Measurements from ENCODE around the gene VPS8.
A peak's percentile ranks its signal among the peaks of the same experiment; 100 is the strongest.

VPS8 gene

DNA sequence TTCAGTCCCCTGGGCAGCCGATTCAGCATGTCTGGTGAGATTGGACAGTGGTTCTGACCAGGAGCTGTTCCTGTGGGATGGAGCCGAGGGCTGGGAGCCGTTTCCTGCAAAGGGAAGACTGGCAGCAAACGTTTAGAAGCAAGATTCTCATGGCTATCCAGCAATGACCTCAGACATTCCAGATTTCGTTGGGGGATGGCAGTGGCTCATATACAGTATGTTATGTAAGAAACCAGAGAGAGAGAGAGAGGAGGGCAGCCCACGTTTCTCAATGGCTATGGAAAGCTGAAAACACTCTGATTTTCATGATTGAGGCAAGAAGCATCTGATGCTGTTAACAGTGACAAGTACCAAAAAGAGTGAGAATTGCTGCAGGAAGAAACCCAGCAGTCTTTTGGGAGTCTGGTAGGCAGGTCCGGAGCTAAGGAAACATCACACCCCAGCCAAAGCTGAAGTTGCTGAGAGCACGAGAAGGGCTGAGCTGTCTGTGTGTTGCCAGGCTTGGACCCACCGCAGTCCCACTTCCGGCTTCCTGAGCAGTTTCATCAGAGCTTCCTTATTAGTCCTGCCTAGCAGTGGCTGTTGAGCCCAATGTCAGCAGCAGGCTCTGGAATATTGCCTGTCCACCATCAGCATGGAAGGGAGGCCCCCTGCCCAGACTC, 25.6 kb upstream of the VPS8 start:
- H3K4me3 ChIP-seq (ENCODE audit: low read depth, low read length), result no peak overlapping the region
- peaks cover 3% of the 10 kb centered on the region; the same call in 1 of the 2 replicates for H3K27me3 ChIP-seq (ENCODE audit: control insufficient read depth, insufficient read depth, low read length)

DNA sequence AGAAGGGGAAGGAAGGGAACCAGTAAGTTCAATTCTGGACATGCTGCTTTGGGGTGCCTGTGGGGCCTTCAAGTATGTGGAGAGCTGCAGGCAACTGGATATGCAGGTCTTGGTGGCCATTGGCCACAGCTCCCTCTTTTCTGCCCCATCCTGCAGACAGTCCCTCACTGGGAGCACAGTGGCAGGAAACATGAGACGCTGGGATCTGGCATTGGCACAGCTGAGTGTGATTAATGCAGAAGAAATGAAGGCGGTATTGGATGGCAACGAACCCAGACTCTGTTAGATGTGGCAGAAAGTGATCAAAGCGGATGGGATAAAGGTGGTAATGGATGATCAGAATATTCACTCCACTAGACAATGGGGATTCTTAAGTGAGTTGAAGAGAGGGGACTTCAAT, 23.2 kb upstream of the VPS8 start:
- H3K4me1 ChIP-seq (ENCODE audit: control insufficient read depth, insufficient read depth, low read length), result peaks cover 6% of the 10 kb centered on the region
- no peaks in the 10 kb centered on the region for H3K36me3 ChIP-seq (ENCODE audit: control insufficient read depth, insufficient read depth, low read length)
- H3K9ac ChIP-seq (ENCODE audit: low read length), result no peak overlapping the region
- no peak overlapping the region for H3K27ac ChIP-seq (ENCODE audit: low read depth, low read length)
- no peaks in the 10 kb centered on the region for H3K9me3 ChIP-seq (ENCODE audit: control insufficient read depth, insufficient read depth, low read depth, low read length)
- H3K27me3 ChIP-seq (ENCODE audit: control insufficient read depth, insufficient read depth, low read length), result peaks cover 3% of the 10 kb centered on the region; the same call in 1 of the 2 replicates
- H3K4me3 ChIP-seq (ENCODE audit: low read depth, low read length), result no peak overlapping the region

More for the DNA sequence above, 25.6 kb upstream of the VPS8 start:
- Histone ChIP-seq H3K4me1 (ENCODE audit: control insufficient read depth, insufficient read depth, low read length) (peaks cover 10% of the 10 kb centered on the region), H3K9ac (ENCODE audit: low read length) (no peak overlapping the region), H3K9me3 (ENCODE audit: control insufficient read depth, insufficient read depth, low read depth, low read length) (no peaks in the 10 kb centered on the region), H3K36me3 (ENCODE audit: control insufficient read depth, insufficient read depth, low read length) (no peaks in the 10 kb centered on the region), H3K27ac (ENCODE audit: low read depth, low read length) (no peak overlapping the region)

DNA sequence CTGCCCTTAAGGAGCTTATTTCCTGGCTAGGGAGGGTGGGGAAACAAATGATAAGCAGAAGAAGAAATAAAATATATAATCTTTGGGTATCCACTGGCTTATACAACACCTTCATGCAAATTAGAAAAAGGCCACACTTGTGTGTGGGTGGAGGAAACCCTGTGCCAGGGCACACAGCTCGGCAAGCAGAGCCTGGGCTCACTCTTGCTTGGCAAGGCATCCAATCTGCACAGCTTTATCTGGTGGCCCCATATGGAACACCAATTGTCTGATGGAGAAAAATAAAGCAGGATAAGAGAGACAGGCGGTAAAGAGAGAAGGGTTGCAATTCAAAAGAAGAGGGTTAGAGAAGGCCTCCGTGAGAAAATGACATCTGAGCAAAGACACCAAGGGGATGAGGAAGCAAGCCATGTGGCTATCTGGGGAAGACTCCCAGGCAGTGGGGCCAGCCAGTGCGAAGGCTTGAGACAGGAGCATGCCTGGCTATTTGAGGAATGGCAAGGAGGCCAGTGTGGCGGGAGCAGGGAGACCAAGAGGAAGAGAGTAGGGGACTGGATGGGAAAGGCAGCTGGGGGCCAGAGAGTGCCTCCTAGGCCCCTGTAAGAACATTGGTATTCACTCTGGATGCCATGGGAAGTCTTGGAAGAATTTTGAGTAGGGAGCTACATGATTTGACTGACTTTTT, 22.5 kb upstream of the VPS8 start:
- H3K9ac ChIP-seq (ENCODE audit: low read length), result no peak overlapping the region
- H3K27ac ChIP-seq (ENCODE audit: low read depth, low read length), result no peak overlapping the region
- no peaks in the 10 kb centered on the region for H3K9me3 ChIP-seq (ENCODE audit: control insufficient read depth, insufficient read depth, low read depth, low read length)
- H3K4me3 ChIP-seq (ENCODE audit: low read depth, low read length), result no peak overlapping the region
- peaks cover 6% of the 10 kb centered on the region for H3K4me1 ChIP-seq (ENCODE audit: control insufficient read depth, insufficient read depth, low read length)
- peaks cover 3% of the 10 kb centered on the region; the same call in 1 of the 2 replicates for H3K27me3 ChIP-seq (ENCODE audit: control insufficient read depth, insufficient read depth, low read length)
- H3K36me3 ChIP-seq (ENCODE audit: control insufficient read depth, insufficient read depth, low read length), result no peaks in the 10 kb centered on the region

DNA sequence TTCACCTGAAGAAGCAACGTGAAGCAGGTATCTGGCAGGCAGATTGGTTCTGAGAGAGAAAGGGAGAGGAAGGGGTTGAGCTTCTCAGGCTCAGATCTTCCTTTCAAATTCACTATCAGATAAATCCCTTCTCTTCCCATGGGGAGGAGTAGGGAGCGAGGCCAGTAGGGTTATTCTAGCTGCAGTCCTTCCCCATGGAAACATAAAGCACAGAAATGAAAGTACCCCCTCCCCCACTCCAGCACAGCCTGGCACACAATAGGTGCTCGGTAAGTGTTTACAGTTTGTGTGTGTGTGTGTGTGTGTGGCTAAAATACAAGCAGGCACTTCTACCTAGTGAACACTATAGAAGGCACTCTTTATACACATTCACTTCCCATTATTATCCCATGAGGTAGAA, 20.8 kb upstream of the VPS8 start:
- Histone ChIP-seq H3K27me3 (ENCODE audit: control insufficient read depth, insufficient read depth, low read length) (peaks cover 3% of the 10 kb centered on the region; the same call in 1 of the 2 replicates), H3K27ac (ENCODE audit: low read depth, low read length) (no peak overlapping the region), H3K4me1 (ENCODE audit: control insufficient read depth, insufficient read depth, low read length) (peaks cover 15% of the 10 kb centered on the region), H3K4me3 (ENCODE audit: low read depth, low read length) (no peak overlapping the region), H3K36me3 (ENCODE audit: control insufficient read depth, insufficient read depth, low read length) (no peaks in the 10 kb centered on the region), H3K9me3 (ENCODE audit: control insufficient read depth, insufficient read depth, low read depth, low read length) (no peaks in the 10 kb centered on the region), H3K9ac (ENCODE audit: low read length) (no peak overlapping the region)

DNA sequence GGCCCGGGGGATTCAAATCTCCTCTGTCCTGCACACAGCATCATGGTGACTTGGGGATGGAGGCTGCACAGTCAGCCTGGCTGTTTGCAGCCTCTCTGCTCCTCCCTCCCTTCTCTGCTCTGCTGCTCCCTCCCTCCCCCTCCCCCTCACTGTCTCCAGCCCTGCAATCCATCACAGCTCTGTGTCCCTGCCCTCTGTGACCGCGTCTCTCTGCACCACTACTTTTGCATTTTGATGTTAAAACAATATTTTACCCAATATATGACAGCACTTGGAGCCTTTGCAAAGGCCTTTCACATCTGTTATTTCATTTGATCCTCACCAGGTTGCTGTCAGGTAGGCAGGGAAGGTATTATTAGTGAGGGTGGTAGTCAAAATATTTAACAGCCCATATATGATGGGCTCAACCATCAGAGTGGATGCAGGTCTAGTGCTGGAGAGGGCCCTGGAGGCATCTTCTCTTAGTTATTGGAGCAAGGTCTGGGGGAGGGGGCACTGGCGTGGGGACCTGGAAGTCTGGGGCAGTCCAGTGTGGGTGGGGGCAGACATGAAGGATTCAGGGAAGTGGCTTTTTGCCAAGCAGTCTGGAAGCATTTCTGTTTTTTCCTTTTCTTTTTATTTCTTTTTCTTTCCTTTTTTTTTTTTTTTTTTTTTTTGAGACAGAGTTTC, 16.3 kb upstream of the VPS8 start:
- H3K36me3 ChIP-seq (ENCODE audit: control insufficient read depth, insufficient read depth, low read length), result no peaks in the 10 kb centered on the region
- no peak overlapping the region for H3K9ac ChIP-seq (ENCODE audit: low read length)
- peaks cover 21% of the 10 kb centered on the region for H3K4me1 ChIP-seq (ENCODE audit: control insufficient read depth, insufficient read depth, low read length)
- no peak overlapping the region for H3K27ac ChIP-seq (ENCODE audit: low read depth, low read length)
- H3K9me3 ChIP-seq (ENCODE audit: control insufficient read depth, insufficient read depth, low read depth, low read length), result no peaks in the 10 kb centered on the region
- no peak overlapping the region for H3K4me3 ChIP-seq (ENCODE audit: low read depth, low read length)
- peaks cover 3% of the 10 kb centered on the region; the same call in 1 of the 2 replicates for H3K27me3 ChIP-seq (ENCODE audit: control insufficient read depth, insufficient read depth, low read length)

DNA sequence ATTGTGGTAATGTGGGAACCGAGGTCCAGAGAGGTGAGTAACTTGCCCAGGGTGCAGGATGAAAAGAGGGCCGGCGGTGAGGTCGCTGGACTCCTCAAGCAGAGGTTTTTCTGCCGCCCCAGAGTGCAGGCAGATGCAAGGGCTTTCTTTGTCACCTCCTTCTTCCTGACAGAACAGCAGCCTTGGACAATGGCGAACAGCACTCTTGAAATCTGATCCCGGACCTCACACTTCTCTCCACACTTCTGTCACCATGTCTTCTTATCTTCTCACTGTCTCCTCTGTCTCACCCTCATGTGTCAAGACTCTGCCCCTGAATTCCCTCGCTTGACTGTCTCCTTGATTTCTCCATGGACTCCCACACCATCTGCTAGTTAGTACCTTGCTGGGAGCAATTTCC, 15.4 kb upstream of the VPS8 start:
- no peaks in the 10 kb centered on the region for H3K9me3 ChIP-seq (ENCODE audit: control insufficient read depth, insufficient read depth, low read depth, low read length)
- peak overlapping the region; percentile 5 for H3K9ac ChIP-seq (ENCODE audit: low read length)
- no peak overlapping the region for H3K27ac ChIP-seq (ENCODE audit: low read depth, low read length)
- H3K4me3 ChIP-seq (ENCODE audit: low read depth, low read length), result no peak overlapping the region
- peaks cover 15% of the 10 kb centered on the region; the same call in 1 of the 2 replicates for H3K4me1 ChIP-seq (ENCODE audit: control insufficient read depth, insufficient read depth, low read length)
- no peaks in the 10 kb centered on the region for H3K36me3 ChIP-seq (ENCODE audit: control insufficient read depth, insufficient read depth, low read length)
- H3K27me3 ChIP-seq (ENCODE audit: control insufficient read depth, insufficient read depth, low read length), result no peaks in the 10 kb centered on the region

DNA sequence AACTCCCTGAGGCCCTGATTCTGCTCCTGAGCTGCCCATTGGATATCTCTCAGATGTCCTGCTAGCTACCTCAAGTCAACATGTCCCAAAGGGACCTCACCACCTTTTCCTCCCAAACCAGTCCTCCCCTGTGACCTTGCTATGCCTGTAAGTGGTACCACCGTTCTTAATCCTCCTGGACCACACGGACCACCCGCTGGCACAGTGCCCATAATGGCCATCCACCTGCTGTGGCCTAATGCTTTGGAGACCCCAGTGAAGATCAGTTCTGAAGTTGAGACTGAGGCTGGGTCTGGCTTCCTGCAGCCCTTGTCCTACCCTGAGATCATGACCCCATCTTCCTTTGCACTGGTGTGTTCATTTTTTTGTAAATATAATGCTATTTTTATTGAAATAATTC, 15.0 kb upstream of the VPS8 start:
- no peaks in the 10 kb centered on the region for H3K36me3 ChIP-seq (ENCODE audit: control insufficient read depth, insufficient read depth, low read length)
- H3K9ac ChIP-seq (ENCODE audit: low read length), result no peak overlapping the region
- H3K4me3 ChIP-seq (ENCODE audit: low read depth, low read length), result no peak overlapping the region
- H3K4me1 ChIP-seq (ENCODE audit: control insufficient read depth, insufficient read depth, low read length), result peaks cover 15% of the 10 kb centered on the region; the same call in 1 of the 2 replicates
- H3K27me3 ChIP-seq (ENCODE audit: control insufficient read depth, insufficient read depth, low read length), result no peaks in the 10 kb centered on the region
- H3K9me3 ChIP-seq (ENCODE audit: control insufficient read depth, insufficient read depth, low read depth, low read length), result no peaks in the 10 kb centered on the region
- H3K27ac ChIP-seq (ENCODE audit: low read depth, low read length), result no peak overlapping the region

DNA sequence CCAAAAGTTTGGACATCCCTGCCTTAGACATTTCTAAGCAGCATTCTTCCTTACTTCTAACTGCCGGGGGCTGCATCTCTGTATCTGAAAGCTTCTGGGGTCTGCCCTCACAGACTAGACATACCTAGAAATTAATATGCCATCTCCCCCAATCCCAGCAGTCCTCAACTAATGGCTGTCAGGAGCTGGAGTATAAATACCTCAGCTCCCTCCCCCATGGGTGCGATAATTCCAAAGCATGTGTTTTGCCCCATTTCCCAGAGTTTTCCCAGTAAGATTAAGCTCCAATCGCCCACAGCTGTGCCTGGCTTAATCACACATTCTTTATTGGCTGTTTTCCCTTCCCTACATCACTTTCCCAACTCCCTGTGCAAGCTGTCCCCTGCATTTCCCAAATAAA, 13.8 kb upstream of the VPS8 start:
- Histone ChIP-seq H3K36me3 (ENCODE audit: control insufficient read depth, insufficient read depth, low read length) (no peaks in the 10 kb centered on the region), H3K4me3 (ENCODE audit: low read depth, low read length) (no peak overlapping the region), H3K27ac (ENCODE audit: low read depth, low read length) (no peak overlapping the region), H3K27me3 (ENCODE audit: control insufficient read depth, insufficient read depth, low read length) (no peaks in the 10 kb centered on the region), H3K9ac (ENCODE audit: low read length) (no peak overlapping the region), H3K9me3 (ENCODE audit: control insufficient read depth, insufficient read depth, low read depth, low read length) (no peaks in the 10 kb centered on the region), H3K4me1 (ENCODE audit: control insufficient read depth, insufficient read depth, low read length) (peaks cover 15% of the 10 kb centered on the region; the same call in 1 of the 2 replicates)

DNA sequence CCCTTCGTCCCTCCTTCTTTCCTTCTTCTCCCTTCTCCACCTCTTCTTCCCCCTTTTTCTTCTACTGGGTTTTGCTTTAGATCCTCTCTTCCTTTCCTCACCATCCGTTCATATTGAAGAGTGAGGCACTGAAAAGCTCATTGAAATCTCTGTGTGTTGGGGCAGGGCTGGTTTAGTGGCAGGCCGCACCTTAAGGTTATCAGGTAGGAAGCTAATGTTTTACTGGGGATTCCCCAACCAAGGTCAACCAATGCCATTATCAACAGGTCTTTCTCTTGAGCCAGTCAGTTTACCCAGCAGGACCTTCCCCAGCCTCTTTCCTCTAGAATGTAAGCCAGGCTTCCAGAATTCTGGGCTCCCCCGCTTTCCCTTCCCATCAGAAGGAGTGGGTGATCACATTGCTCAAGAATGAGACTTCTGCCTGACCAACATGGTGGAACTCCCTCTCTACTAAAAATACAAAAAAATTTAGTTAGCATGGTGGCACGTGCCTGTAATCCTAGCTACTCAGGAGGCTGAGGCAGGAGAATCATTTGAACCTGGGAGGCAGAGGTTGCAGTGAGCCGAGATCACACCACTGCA, 11.5 kb upstream of the VPS8 start:
- H3K27me3 ChIP-seq (ENCODE audit: control insufficient read depth, insufficient read depth, low read length), result no peaks in the 10 kb centered on the region
- no peak overlapping the region for H3K4me3 ChIP-seq (ENCODE audit: low read depth, low read length)
- peaks cover 10% of the 10 kb centered on the region; the same call in 1 of the 2 replicates for H3K4me1 ChIP-seq (ENCODE audit: control insufficient read depth, insufficient read depth, low read length)
- no peak overlapping the region for H3K9ac ChIP-seq (ENCODE audit: low read length)
- H3K9me3 ChIP-seq (ENCODE audit: control insufficient read depth, insufficient read depth, low read depth, low read length), result no peaks in the 10 kb centered on the region
- H3K27ac ChIP-seq (ENCODE audit: low read depth, low read length), result no peak overlapping the region
- H3K36me3 ChIP-seq (ENCODE audit: control insufficient read depth, insufficient read depth, low read length), result no peaks in the 10 kb centered on the region

DNA sequence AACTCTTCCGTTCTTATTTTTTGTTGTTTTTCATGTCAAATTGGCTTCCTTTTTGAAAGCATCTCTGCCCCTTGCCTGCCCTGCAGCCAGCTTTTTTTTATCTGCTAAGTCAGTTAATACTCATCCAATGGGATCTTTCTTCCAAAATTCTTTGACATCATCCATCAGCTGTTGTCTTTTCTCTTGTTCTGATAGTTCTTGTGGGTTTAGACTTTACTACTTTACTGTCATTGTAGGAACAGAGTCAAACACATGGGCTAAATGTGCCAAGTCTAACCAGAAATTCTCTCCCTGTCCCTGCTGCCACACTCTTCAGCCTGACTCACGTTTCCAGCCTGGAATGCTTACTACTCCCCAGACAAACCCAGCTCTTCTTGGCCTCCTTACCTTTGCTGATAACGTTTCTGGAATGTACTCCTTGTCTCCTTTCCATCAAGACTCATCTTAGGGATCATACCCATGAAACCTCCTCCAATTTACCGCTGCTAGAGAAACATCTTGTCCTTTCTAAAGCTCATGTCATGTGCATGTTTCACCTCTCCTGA, 10.7 kb upstream of the VPS8 start:
- H3K9me3 ChIP-seq (ENCODE audit: control insufficient read depth, insufficient read depth, low read depth, low read length), result no peaks in the 10 kb centered on the region
- no peaks in the 10 kb centered on the region for H3K27me3 ChIP-seq (ENCODE audit: control insufficient read depth, insufficient read depth, low read length)
- no peaks in the 10 kb centered on the region for H3K36me3 ChIP-seq (ENCODE audit: control insufficient read depth, insufficient read depth, low read length)
- H3K4me1 ChIP-seq (ENCODE audit: control insufficient read depth, insufficient read depth, low read length), result peaks cover 4% of the 10 kb centered on the region; the same call in 1 of the 2 replicates
- no peak overlapping the region for H3K27ac ChIP-seq (ENCODE audit: low read depth, low read length)
- no peak overlapping the region for H3K9ac ChIP-seq (ENCODE audit: low read length)
- no peak overlapping the region for H3K4me3 ChIP-seq (ENCODE audit: low read depth, low read length)

Data from HUES6 (cell line).